Chondrocyte (in vitro differentiated cells): ENCODE data around the gene NCDN. TPM values are rescaled to one million over a fixed set of nuclear protein-coding genes. Genes with fewer than 3 reads are reported as not detected.

ENCODE experiments used
- DNase-seq: peaks from one replicate; pipeline ENCODE4 v3.0.0; 2021; ENCODE audit warnings: mixed read lengths, low spot score
- H3K27ac Mint-ChIP-seq: one replicate; pipeline ENCODE4 v1.8.0; 2021; ENCODE audit warnings: mild to moderate bottlenecking, moderate library complexity, mixed read lengths; ENCODE audit not compliant: unreplicated experiment
- H3K27me3 Mint-ChIP-seq: 2 replicates; pipeline ENCODE4 v1.8.0; 2021; ENCODE audit warnings: low read depth, mixed read lengths
- H3K36me3 Mint-ChIP-seq: 2 replicates; pipeline ENCODE4 v1.8.0; 2021; ENCODE audit warnings: low read depth, mixed read lengths
- H3K4me1 Mint-ChIP-seq: 2 replicates; pipeline ENCODE4 v1.8.0; 2021; ENCODE audit warnings: low read depth, mild to moderate bottlenecking, mixed read lengths
- H3K4me3 Mint-ChIP-seq: one replicate; pipeline ENCODE4 v1.8.0; 2021; ENCODE audit warnings: mild to moderate bottlenecking, moderate library complexity, mixed read lengths; ENCODE audit not compliant: unreplicated experiment
- H3K9me3 Mint-ChIP-seq: 2 replicates; pipeline ENCODE4 v1.8.0; 2021; ENCODE audit warnings: low read depth, mixed read lengths
- CTCF ChIP-seq: fragments of 200-600 bp; sonication (generic); IDR thresholded peaks from 2 replicates; pipeline ENCODE4 v1.5.0; 2021; ENCODE audit warnings: antibody characterized with exemption, mild to moderate bottlenecking, moderate library complexity
- long read RNA-seq: library from polyadenylated mRNA; stranded (forward); transcript quantifications from one replicate; pipeline ENCODE4 v2.0.0, GENCODE V29; 2021
- total RNA-seq: library from RNA; stranded (reverse); gene quantifications from 3 replicates; pipeline ENCODE4 v1.2.1, GENCODE V29; 2021

The NCDN gene
- 35.3 to 46.5 TPM (median 36.4 TPM) in 3 replicates for total RNA-seq
- long read RNA-seq, transcript NCDN-202 (7 exons, 3,683 nt), result minor isoform, 17 of 111 reads
- long read RNA-seq, transcript NCDN-201 (8 exons, 3,433 nt), result major isoform, 32 of 111 reads
- long read RNA-seq, partial matches to known transcripts, result 56 of 111 reads
- long read RNA-seq, other reads (novel, unspliced or antisense), result 6 of 111 reads

GRCh38 chr1:35557611-35558373 lies at the start of gene NCDN:
Gene NCDN (plus strand): TSS chr1:35557799. CDS start chr1:35558191, 392 bp downstream.
- TF ChIP-seq CTCF, result peak; percentile 7
- H3K4me3 Mint-ChIP-seq, result peak within 1 kb of the TSS; percentile 97
- no peaks in the 10 kb centered on the region for H3K27me3 Mint-ChIP-seq
- H3K9me3 Mint-ChIP-seq, result no peaks in the 10 kb centered on the region
- H3K4me1 Mint-ChIP-seq, result peaks cover 50% of the 10 kb centered on the region
- H3K36me3 Mint-ChIP-seq, result peaks cover 9% of the 10 kb centered on the region
- DNase-seq, result peak; percentile 99
- H3K27ac Mint-ChIP-seq, result peak within 1 kb of the TSS; percentile 90

GRCh38 chr1:35507947-35508346 lies 49.7 kb upstream of the NCDN start:
- peaks cover 8% of the 10 kb centered on the region for H3K36me3 Mint-ChIP-seq
- DNase-seq, result no peak
- no peak overlapping the region for H3K4me3 Mint-ChIP-seq
- no peak for TF ChIP-seq CTCF
- H3K4me1 Mint-ChIP-seq, result peaks cover 17% of the 10 kb centered on the region
- no peak overlapping the region for H3K27ac Mint-ChIP-seq
- H3K9me3 Mint-ChIP-seq, result no peaks in the 10 kb centered on the region
- no peaks in the 10 kb centered on the region for H3K27me3 Mint-ChIP-seq

GRCh38 chr1:35509558-35509957 lies 48.0 kb upstream of the NCDN start:
- no peak overlapping the region for H3K4me3 Mint-ChIP-seq
- DNase-seq, result no peak
- peaks cover 6% of the 10 kb centered on the region for H3K36me3 Mint-ChIP-seq
- H3K27ac Mint-ChIP-seq, result no peak overlapping the region
- H3K27me3 Mint-ChIP-seq, result no peaks in the 10 kb centered on the region
- peaks cover 3% of the 10 kb centered on the region for H3K9me3 Mint-ChIP-seq
- no peak for TF ChIP-seq CTCF
- peaks cover 17% of the 10 kb centered on the region for H3K4me1 Mint-ChIP-seq

GRCh38 chr1:35511305-35511704 lies 46.3 kb upstream of the NCDN start:
- Mint-ChIP-seq H3K27me3 (no peaks in the 10 kb centered on the region), H3K4me3 (no peak overlapping the region), H3K9me3 (peaks cover 17% of the 10 kb centered on the region), H3K27ac (no peak overlapping the region), H3K36me3 (peaks cover 11% of the 10 kb centered on the region), H3K4me1 (peaks cover 10% of the 10 kb centered on the region)
- TF ChIP-seq CTCF, result no peak
- no peak for DNase-seq

GRCh38 chr1:35518183-35518582 lies 39.4 kb upstream of the NCDN start:
- DNase-seq, result no peak
- H3K36me3 Mint-ChIP-seq, result peaks cover 16% of the 10 kb centered on the region

More at GRCh38 chr1:35518183-35518582, 39.4 kb upstream of the NCDN start:
- Mint-ChIP-seq H3K27me3 (no peaks in the 10 kb centered on the region), H3K27ac (no peak overlapping the region), H3K4me3 (no peak overlapping the region), H3K9me3 (peaks cover 32% of the 10 kb centered on the region), H3K4me1 (no peaks in the 10 kb centered on the region)
- TF ChIP-seq CTCF, result no peak
